Osteocyte (in vitro differentiated cells): ENCODE measurements around the gene KAT7. TPM values are rescaled to one million over a fixed set of nuclear protein-coding genes. Genes with fewer than 3 reads are reported as not detected.

Experiments
- DNase-seq: peaks from one replicate; pipeline ENCODE4 v3.0.0; 2021; ENCODE audit warnings: mixed read lengths; ENCODE audit not compliant: unreplicated experiment; ENCODE audit errors: extremely low spot score
- H3K27ac Mint-ChIP-seq: one replicate; pipeline ENCODE4 v1.8.0; 2021; ENCODE audit warnings: mild to moderate bottlenecking, mixed read lengths; ENCODE audit not compliant: unreplicated experiment
- H3K27me3 Mint-ChIP-seq: one replicate; pipeline ENCODE4 v1.8.0; 2021; ENCODE audit warnings: mixed read lengths; ENCODE audit not compliant: unreplicated experiment
- H3K36me3 Mint-ChIP-seq: one replicate; pipeline ENCODE4 v1.8.0; 2021; ENCODE audit warnings: mixed read lengths; ENCODE audit not compliant: unreplicated experiment
- H3K4me1 Mint-ChIP-seq: one replicate; pipeline ENCODE4 v1.8.0; 2021; ENCODE audit warnings: mixed read lengths; ENCODE audit not compliant: unreplicated experiment
- H3K4me3 Mint-ChIP-seq: one replicate; pipeline ENCODE4 v1.8.0; 2021; ENCODE audit warnings: mild to moderate bottlenecking, moderate library complexity, mixed read lengths; ENCODE audit not compliant: unreplicated experiment
- H3K9me3 Mint-ChIP-seq: one replicate; pipeline ENCODE4 v1.8.0; 2021; ENCODE audit warnings: mixed read lengths; ENCODE audit not compliant: unreplicated experiment
- total RNA-seq: library from RNA; stranded (reverse); gene quantifications from 2 replicates; pipeline ENCODE4 v1.2.1, GENCODE V29; 2021
- TF ChIP-seq, protein P1 (sequence below): fragments of 200-600 bp; sonication (generic); IDR thresholded peaks from 2 replicates; pipeline ENCODE4 v1.5.0; 2021; ENCODE audit warnings: antibody characterized with exemption, mild to moderate bottlenecking, moderate library complexity

KAT7 gene
- total RNA-seq, 1 donor from 2014 or later: 50.5 TPM

DNA sequence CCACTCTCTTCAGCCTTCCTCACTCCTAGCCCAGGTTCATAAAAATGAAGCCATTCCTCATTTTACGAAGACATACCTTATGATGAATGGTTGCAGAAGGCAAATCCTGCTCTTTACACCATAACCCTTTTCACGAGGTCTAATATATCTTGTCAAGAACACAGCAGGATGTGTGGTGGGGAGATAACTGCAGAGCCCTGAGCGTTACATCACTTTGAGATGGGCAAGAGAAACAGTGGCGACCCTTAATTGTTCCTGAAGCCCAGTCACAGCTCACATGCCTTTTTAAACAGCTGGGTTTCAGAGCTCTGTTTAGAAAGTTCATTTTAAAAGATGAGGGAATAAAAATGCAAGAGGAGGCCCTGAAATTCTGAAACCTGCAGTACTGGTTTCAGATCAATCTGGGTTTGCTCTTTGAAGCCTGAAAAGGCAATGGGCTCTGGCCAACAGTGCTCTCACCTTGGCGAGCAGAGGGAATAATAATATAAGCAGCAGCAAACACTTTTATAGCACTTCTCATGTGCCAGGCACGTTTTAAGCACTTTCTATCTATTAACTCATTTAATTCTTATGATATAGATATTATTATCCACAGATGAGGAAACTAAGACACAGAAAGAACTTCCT, 27.4 kb upstream of the KAT7 start:
- Mint-ChIP-seq H3K9me3 (no peaks in the 10 kb centered on the region), H3K27me3 (peaks cover 18% of the 10 kb centered on the region), H3K27ac (no peak overlapping the region), H3K4me3 (no peak overlapping the region), H3K36me3 (no peaks in the 10 kb centered on the region), H3K4me1 (peaks cover 9% of the 10 kb centered on the region)
- DNase-seq: no peak
- TF ChIP-seq, protein P1, sequence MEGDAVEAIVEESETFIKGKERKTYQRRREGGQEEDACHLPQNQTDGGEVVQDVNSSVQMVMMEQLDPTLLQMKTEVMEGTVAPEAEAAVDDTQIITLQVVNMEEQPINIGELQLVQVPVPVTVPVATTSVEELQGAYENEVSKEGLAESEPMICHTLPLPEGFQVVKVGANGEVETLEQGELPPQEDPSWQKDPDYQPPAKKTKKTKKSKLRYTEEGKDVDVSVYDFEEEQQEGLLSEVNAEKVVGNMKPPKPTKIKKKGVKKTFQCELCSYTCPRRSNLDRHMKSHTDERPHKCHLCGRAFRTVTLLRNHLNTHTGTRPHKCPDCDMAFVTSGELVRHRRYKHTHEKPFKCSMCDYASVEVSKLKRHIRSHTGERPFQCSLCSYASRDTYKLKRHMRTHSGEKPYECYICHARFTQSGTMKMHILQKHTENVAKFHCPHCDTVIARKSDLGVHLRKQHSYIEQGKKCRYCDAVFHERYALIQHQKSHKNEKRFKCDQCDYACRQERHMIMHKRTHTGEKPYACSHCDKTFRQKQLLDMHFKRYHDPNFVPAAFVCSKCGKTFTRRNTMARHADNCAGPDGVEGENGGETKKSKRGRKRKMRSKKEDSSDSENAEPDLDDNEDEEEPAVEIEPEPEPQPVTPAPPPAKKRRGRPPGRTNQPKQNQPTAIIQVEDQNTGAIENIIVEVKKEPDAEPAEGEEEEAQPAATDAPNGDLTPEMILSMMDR: no peak

DNA sequence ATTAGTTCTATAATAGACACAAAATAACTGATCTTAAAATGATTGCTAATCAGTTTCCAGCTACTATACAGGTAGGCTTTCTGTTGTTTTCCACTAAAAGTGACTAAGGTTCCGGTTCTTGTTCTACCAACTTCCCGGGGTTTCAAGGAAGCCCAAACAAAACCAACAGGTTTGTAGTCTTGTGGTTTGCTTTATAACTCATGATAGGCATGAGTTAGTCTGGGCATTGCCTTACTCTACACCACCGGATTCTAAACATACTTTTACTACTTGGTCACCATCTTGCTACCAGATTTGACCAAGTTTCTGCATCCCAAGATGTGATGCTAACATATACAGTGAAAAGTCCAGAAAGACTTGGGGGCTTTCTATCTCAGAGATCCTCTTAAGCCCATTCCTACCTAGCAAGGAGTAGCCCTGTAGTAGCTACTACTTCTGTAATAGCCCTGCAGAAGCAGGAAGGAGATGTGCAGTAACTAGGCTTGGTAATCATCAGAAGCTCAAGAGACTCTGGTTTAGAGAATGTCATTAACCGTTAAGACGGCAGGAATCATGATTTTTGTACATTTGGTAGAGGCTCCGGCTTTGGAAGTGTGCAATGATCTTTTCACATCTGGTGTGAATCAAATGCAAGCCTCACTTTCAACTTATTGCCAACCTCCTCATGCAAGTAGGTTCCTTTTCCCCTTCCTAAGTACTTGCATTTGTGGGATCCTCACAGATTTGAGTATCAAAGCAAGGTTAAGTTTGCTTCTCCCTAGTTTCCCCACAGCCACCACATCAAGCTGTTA, 26.1 kb upstream of the KAT7 start:
- Mint-ChIP-seq H3K4me1 (peaks cover 9% of the 10 kb centered on the region), H3K4me3 (peak overlapping the region; percentile 87), H3K9me3 (no peaks in the 10 kb centered on the region), H3K36me3 (no peaks in the 10 kb centered on the region), H3K27ac (no peak overlapping the region), H3K27me3 (peaks cover 31% of the 10 kb centered on the region)
- TF ChIP-seq, protein P1: no peak
- no peak for DNase-seq

DNA sequence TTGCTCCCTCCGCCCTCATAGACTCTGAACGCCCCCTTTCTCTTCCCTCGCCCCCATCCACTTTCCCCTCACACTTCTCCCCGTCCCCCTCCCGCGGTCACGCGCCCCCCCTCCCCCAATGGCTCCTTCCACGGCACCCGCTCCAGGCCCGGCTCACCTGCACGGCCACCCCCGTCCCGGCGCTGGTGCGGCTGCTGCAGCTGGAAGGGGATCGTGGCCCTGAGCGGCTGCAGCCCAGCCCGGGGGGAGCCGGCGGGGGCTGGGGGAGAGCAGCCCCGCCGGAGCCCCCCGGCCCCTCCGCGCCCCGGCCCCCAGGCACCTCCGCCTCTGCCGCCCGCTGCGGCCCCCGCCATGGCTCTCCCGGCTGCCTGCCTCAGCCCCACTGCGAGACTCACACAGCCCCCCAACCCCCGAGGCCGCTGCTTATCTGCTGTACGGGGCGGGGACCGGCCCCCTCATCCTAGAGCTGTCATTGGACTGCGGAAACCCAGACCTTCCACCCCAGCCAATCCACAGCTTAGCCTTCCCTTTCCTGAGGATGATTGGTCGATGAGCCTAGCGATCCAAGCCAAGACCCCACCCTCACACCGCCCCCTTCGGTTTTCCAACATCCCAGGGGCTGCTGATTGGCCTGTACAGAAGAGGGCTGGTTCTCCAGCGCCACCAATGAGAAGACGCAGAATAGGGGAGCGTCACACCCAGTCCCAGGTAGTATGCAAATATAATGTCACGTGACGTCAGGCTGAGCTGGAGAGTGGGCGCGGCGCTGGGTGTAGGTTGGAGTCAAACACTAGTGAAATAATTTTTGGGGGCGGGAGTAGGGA, 24.5 kb upstream of the KAT7 start, which contains the start of gene FAM117A:
TSS of gene FAM117A (minus strand) at position 397 of the 824 bp plus-strand sequence. CDS start at position 353, 44 bp downstream.
- TF ChIP-seq, protein P1: no peak
- H3K9me3 Mint-ChIP-seq: no peaks in the 10 kb centered on the region
- H3K36me3 Mint-ChIP-seq: no peaks in the 10 kb centered on the region
- peaks cover 9% of the 10 kb centered on the region for H3K4me1 Mint-ChIP-seq
- peak; percentile 97 for DNase-seq
- peaks cover 42% of the 10 kb centered on the region for H3K27me3 Mint-ChIP-seq
- H3K27ac Mint-ChIP-seq: no peak within 1 kb of the TSS
- peak within 1 kb of the TSS; percentile 87 for H3K4me3 Mint-ChIP-seq

DNA sequence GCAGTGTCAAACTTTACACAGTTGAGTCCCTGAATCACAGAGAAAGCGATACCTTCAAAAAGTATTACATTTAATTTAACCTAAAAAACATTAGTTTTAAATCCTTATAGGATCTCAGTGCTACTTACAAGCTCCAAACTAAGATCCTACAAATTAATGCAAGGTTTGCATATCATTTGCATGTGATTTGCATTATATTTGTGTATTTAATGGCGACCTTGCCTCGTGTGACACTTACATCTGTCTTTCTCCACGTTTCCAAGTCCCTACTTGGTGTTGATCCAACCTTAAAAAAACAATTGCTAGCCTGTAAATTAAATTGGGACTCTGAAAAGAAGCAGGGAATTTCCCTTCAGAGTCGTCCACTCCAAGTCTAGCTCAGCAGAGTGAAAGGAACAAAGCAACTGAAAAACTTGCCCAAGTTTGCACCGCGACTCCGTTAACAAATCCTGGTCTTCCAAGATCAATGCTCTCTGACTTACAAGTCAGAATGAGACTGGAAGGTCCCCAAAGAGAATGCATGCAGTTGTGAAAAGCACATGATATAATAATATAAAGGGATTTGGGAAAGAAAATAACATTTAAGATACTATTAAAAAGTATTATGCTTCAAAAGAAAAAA, 23.8 kb upstream of the KAT7 start:
- Mint-ChIP-seq H3K27me3 (peaks cover 42% of the 10 kb centered on the region), H3K9me3 (no peaks in the 10 kb centered on the region), H3K4me3 (peak overlapping the region; percentile 73), H3K27ac (no peak overlapping the region), H3K4me1 (peaks cover 9% of the 10 kb centered on the region), H3K36me3 (no peaks in the 10 kb centered on the region)
- TF ChIP-seq, protein P1: no peak
- no peak for DNase-seq
